ENCODE data around the gene FUT8. TPM values are rescaled to one million over a fixed set of nuclear protein-coding genes. Genes with fewer than 3 reads are reported as not detected.

FUT8 gene
- total RNA-seq, 1 experiment from 2014 or later, result 11.8 TPM

DNA sequence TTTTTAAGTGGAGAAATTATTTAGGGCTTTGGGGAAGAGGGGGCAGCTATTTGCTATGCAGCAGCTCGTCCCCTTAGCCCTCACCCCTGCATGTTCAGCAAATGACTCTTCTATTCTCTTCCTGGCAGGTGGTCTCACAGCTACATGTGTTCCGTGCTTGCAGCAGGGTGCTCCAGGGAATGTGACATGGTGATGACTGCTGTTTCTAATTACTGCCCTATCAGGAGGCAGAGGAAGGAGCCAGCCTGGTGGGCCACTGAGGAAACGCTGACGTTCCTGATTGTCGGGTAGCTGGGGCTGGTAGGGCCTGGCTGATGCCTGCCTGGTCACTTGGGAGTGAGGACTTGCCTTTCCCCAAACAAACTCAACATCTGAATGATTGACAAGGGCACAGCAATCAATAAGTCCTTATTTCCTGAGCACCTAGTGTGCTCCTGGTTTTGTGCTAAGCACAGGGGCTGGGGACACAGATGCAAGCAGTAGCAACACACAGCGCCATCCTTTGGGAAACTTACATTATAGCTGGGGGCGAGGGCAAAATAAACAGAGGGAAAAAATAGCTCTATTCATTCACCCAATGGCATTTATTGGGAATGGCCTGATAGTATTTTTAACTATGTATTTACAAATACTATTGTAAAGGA lies 377.8 kb downstream of the FUT8 start:
- ChIA-PET POLR2A (no interaction called here), CTCF (interaction anchor here (0.5 to 1.3 kb wide), 2 partner anchors 34 to 378 kb away, joined by 3 to 4 read pairs; no protein-coding TSS in a partner anchor)
- H3K9me3 Mint-ChIP-seq (ENCODE audit: unreplicated experiment), result no peaks in the 10 kb centered on the region
- intact Hi-C loops (cut with micrococcal nuclease), result no loop called here
- no peak overlapping the region for H3K4me3 Mint-ChIP-seq (ENCODE audit: unreplicated experiment)
- H3K36me3 Mint-ChIP-seq (ENCODE audit: insufficient read depth, unreplicated experiment), result no peaks in the 10 kb centered on the region
- no peak overlapping the region for H3K27ac Mint-ChIP-seq (ENCODE audit: low read depth, unreplicated experiment)
- BruUV-seq (replicated peaks), result no TSS peak
- TF ChIP-seq, protein P1, sequence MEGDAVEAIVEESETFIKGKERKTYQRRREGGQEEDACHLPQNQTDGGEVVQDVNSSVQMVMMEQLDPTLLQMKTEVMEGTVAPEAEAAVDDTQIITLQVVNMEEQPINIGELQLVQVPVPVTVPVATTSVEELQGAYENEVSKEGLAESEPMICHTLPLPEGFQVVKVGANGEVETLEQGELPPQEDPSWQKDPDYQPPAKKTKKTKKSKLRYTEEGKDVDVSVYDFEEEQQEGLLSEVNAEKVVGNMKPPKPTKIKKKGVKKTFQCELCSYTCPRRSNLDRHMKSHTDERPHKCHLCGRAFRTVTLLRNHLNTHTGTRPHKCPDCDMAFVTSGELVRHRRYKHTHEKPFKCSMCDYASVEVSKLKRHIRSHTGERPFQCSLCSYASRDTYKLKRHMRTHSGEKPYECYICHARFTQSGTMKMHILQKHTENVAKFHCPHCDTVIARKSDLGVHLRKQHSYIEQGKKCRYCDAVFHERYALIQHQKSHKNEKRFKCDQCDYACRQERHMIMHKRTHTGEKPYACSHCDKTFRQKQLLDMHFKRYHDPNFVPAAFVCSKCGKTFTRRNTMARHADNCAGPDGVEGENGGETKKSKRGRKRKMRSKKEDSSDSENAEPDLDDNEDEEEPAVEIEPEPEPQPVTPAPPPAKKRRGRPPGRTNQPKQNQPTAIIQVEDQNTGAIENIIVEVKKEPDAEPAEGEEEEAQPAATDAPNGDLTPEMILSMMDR (IDR thresholded peaks at IDR 0.05; ENCODE audit: unreplicated experiment), result no peak
- H3K4me1 Mint-ChIP-seq (ENCODE audit: insufficient read depth, unreplicated experiment), result no peaks in the 10 kb centered on the region
- DNase-seq (ENCODE audit: unreplicated experiment), result no peak
- peaks cover 11% of the 10 kb centered on the region for H3K27me3 Mint-ChIP-seq (ENCODE audit: insufficient read depth, unreplicated experiment)

- intact Hi-C loops (cut with micrococcal nuclease), result no loop called here
- Mint-ChIP-seq H3K27me3 (ENCODE audit: insufficient read depth, unreplicated experiment) (peaks cover 4% of the 10 kb centered on the region), H3K27ac (ENCODE audit: low read depth, unreplicated experiment) (no peak overlapping the region), H3K9me3 (ENCODE audit: unreplicated experiment) (no peaks in the 10 kb centered on the region), H3K36me3 (ENCODE audit: insufficient read depth, unreplicated experiment) (no peaks in the 10 kb centered on the region), H3K4me3 (ENCODE audit: unreplicated experiment) (no peak overlapping the region), H3K4me1 (ENCODE audit: insufficient read depth, unreplicated experiment) (no peaks in the 10 kb centered on the region)
- DNase-seq (ENCODE audit: unreplicated experiment), result no peak
- POLR2A ChIA-PET, result no interaction called here
- no TSS peak for BruUV-seq (replicated peaks)
- TF ChIP-seq, protein P1 (IDR thresholded peaks at IDR 0.05; ENCODE audit: unreplicated experiment), result no peak
- CTCF ChIA-PET, result interaction anchor here (0.9 to 1.3 kb wide), 2 partner anchors 34 to 380 kb away, joined by 3 read pairs; no protein-coding TSS in a partner anchor
Measured at GRCh38 chr14:65791191-65791981, 378.9 kb downstream of the FUT8 start.

GRCh38 chr14:65792208-65792905 lies 379.8 kb downstream of the FUT8 start:
- H3K36me3 Mint-ChIP-seq (ENCODE audit: insufficient read depth, unreplicated experiment), result no peaks in the 10 kb centered on the region
- H3K27me3 Mint-ChIP-seq (ENCODE audit: insufficient read depth, unreplicated experiment), result no peaks in the 10 kb centered on the region
- CTCF ChIA-PET, result interaction anchor here (0.9 kb wide), 1 partner anchor 33 kb away, joined by 3 read pairs; no protein-coding TSS in a partner anchor
- no peak overlapping the region for H3K4me3 Mint-ChIP-seq (ENCODE audit: unreplicated experiment)
- POLR2A ChIA-PET, result no interaction called here
- H3K27ac Mint-ChIP-seq (ENCODE audit: low read depth, unreplicated experiment), result no peak overlapping the region
- H3K4me1 Mint-ChIP-seq (ENCODE audit: insufficient read depth, unreplicated experiment), result no peaks in the 10 kb centered on the region
- no TSS peak for BruUV-seq (replicated peaks)
- no peak for DNase-seq (ENCODE audit: unreplicated experiment)
- TF ChIP-seq, protein P1 (IDR thresholded peaks at IDR 0.05; ENCODE audit: unreplicated experiment), result no peak
- intact Hi-C loops (cut with micrococcal nuclease), result no loop called here
- no peaks in the 10 kb centered on the region for H3K9me3 Mint-ChIP-seq (ENCODE audit: unreplicated experiment)

Small RNAs within 50 kb of the gene (microRNA-seq; reads per million reads assigned to microRNA genes)
- 1.2 reads per million for gene MIR625

Measured in MCF 10A (cell line).